Right lobe of liver (tissue), 4 donors: ENCODE measurements around the gene PKP4.

Experiments used
- CTCF ChIP-seq, 4 donors: fragments of 200-600 bp in 3 of 4; fragments of 450-650 bp in 1 of 4; IDR thresholded peaks; one replicate each; pipeline versions ENCODE4 v1.5.1 to v1.8.0; 2016 to 2022; ENCODE audit warnings: antibody characterized with exemption in 4 of 4, mild to moderate bottlenecking in 2 of 4
- POLR2A ChIP-seq: fragments of 450-650 bp; IDR thresholded peaks from one replicate; pipeline ENCODE4 v1.6.1; 2017; ENCODE audit warnings: antibody characterized with exemption, mild to moderate bottlenecking
- donor health status: DM: no; HTN: no; CAD: no.
- donor health status: DM: no; HTN: no; CAD: no.
- donor health status: DM: no; HTN: yes; CAD: no.

GRCh38 chr2:158603986-158604385 is 147.2 kb downstream of the PKP4 start:
- TF ChIP-seq CTCF (IDR thresholded peaks at IDR 0.05) (no peak), POLR2A (no peak)
